Measurements from ENCODE around the gene SLC2A5.

GRCh38 chr1:9071554-9072235 is 2.3 kb upstream of the SLC2A5 start:
- TF ChIP-seq CTCF (IDR thresholded peaks at IDR 0.05) (no peak), EP300 (IDR thresholded peaks at IDR 0.05) (no peak)

All from sigmoid colon (tissue), 4 donors.